GM21381 (cell line): ENCODE results near the gene P2RX5.
"Not testable (repeated sequence)": the region's sequence is repeated elsewhere in the genome, so short reads cannot be mapped to it uniquely, and the experiment has no call there.

Experiments
- ATAC-seq: cut with Tn5 transposase; IDR thresholded peaks from one replicate; pipeline ENCODE4 v1.9.1; 2021; ENCODE audit warnings: mild to moderate bottlenecking, moderate library complexity; ENCODE audit not compliant: unreplicated experiment

Gene P2RX5

GRCh38 chr17:3712811-3713463, 17.0 kb upstream of the P2RX5 start:
- no peak for ATAC-seq

DNA sequence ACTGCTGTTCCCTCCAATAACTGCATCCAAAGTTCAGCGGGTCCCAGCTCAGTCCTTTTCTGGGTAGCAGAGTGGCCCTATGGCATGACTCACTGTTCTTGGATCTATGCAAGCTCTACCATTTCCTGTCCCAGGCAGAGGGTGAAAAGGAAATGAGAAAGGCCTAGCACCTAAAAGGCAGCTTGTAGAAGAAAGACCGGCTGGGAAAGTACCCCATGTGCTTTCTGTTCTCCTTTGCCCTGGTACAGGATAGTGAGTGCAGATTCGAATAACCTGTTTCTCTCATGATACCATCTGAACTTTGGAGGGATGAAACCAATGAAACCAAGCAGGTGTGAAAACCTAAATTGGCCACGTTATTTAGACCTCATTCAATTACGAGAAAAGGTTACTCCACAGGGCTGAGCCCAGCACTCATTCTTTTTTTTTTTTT, 15.0 kb upstream of the P2RX5 start:
- peak; percentile 88 for ATAC-seq

DNA sequence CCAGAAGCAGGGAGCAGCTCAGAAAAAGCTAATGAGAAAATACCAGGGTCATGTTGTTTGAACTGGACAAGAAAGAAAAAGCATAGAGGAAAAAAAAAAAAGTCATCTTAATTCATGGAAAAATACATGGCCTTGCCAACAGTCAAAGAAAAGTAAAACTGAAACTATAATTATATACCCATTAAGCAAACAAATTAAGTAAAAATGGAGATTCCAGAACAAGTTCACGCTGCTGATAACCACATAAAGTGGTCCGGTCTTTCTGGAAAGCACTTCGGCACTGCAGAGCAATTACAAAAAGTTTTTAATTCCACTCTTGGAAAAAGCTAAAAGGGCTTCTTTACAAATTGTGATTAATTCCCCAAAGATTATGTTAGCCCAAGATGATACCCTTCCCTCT, 12.4 kb upstream of the P2RX5 start:
- no peak for ATAC-seq

- ATAC-seq, result not testable (repeated sequence)
Observed at GRCh38 chr17:3705718-3705984, 9.7 kb upstream of the P2RX5 start.

DNA sequence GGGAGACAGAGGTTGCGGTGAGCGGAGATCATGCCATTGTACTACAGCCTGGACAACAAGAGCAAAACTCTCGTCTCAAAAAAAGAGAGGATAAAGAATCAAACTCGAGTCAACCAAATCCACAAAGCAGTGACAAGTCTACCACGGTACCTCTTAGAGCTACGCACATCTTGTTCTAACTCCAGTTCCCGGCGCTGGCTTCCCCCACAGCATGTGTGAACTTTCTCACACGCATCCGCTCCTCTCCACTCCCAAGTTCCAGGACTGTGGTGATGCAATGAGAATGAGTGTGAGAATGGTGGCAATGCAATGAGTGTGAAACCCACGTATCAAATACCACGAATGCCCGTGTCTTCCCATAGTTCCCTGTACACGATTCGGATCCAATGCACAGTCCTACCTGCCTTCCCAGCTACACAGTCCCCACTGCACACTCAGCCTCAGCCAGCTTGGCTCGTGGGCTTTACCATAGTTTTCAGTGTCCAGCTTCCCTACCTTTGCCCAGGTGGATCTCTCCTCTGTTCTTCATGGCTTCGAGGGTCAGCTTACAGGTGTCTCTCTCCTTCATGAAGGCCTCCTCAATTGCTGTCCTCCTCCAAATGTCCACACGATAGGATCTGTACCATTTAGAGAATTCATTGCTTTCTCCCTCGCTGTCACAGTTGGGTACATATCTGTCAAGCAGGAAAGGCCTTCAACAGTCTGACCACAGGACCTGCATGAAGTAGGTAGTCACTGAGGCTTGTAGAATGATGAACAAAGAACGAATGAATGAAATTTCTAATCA, 9.2 kb upstream of the P2RX5 start:
- ATAC-seq, result no peak

- not testable (repeated sequence) for ATAC-seq
Observed at GRCh38 chr17:3702041-3702539, 6.1 kb upstream of the P2RX5 start.

DNA sequence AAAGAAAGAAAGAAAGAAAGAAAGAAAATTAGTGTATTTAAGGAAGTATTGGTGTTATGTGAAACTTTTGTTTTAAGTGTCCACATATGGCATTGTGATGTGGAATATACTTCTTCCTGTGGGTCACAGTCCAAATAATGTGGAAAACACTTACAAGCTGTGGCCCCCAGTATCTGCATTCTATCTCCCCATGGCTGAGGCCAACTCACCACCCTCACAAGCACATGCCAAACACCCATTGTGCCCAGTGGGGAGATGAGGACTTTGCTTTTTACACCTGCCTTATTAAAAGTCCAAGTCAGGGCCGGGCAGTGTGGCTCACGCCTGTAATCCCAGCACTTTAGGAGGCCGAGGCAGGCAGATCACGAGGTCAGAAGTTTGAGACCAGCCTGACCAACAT, 4.0 kb upstream of the P2RX5 start:
- ATAC-seq, result no peak

DNA sequence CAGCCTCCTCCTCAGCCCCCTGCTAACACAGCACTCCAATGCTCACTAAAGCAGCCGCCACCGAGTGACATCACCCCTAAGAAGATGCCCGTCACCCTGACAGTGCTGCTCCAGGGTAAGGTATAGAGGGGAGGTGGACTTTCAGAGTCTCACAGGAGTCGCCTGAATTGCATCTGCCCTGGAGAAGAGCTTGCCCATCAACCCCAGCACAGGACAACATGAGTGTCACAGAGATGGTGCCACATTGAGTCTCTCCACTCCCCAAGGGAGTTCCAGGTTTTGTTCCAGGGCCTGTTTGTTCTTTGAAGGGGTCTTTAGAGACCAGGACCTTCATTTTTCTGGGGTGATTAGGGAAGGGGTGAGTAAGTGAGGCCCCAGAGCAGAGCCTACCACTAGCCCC, 2.2 kb upstream of the P2RX5 start:
- no peak for ATAC-seq

DNA sequence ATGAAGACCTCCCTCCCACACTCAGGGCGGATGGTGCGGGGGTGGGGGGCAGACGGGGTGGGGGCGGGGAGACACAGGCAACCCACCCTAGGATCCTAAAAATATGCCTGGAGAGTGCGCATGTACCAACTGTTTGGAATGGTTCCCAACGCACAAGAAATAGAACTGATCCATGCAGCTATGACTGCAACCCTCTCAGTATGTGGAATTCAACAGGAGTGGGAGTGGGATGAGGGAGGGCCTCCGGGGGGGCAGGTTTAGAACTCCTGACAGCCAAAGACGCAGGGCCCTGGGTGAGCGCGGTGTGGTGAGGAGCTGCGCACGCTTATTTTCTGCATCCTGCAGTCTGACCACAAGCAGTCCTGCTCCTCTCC, 1.1 kb upstream of the P2RX5 start:
- ATAC-seq, result no peak

GRCh38 chr17:3695129-3695722, 729 bp downstream of the P2RX5 start:
- no peak for ATAC-seq

DNA sequence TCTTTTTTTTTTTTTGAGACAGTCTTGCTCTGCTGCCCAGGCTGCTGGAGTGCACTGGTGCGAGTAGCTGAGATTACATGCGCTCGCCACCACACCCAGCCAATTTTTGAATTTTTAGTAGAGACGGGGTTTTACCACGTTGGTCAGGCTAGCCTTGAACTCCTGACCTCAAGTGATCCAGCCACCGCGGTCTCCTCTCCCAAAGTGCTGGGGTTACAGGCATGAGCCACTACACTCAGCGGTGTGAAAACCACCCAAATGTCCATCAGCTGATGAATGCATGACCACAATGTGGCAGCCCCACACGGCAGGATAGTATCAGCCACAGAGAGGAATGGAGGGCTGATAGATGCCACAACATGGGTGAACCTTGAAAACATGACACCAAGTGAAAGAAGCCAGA, 2.1 kb downstream of the P2RX5 start:
- ATAC-seq, result no peak

- ATAC-seq, result no peak
Observed at GRCh38 chr17:3693141-3693540, 2.8 kb downstream of the P2RX5 start.

DNA sequence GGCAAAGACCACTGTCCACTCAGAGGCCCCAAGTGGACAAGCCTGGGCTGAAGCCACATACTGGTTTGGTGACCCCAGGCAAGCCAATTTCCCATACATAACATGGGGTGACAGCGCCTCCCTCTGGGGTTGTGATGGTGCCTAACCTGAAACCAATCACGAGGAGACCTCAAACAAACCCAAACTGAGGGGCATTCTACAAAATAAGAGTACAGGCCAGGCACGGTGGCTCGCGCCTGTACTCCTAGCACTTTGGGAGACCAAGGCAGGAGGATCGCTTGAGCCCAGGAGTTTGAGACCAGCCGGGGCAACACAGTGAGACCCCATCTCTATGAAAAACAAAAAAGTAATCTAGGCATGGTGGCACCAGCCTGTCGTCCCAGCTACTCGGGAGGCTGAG, 3.6 kb downstream of the P2RX5 start:
- no peak for ATAC-seq

- ATAC-seq, result no peak
Observed at GRCh38 chr17:3691617-3692067, 4.3 kb downstream of the P2RX5 start.

DNA sequence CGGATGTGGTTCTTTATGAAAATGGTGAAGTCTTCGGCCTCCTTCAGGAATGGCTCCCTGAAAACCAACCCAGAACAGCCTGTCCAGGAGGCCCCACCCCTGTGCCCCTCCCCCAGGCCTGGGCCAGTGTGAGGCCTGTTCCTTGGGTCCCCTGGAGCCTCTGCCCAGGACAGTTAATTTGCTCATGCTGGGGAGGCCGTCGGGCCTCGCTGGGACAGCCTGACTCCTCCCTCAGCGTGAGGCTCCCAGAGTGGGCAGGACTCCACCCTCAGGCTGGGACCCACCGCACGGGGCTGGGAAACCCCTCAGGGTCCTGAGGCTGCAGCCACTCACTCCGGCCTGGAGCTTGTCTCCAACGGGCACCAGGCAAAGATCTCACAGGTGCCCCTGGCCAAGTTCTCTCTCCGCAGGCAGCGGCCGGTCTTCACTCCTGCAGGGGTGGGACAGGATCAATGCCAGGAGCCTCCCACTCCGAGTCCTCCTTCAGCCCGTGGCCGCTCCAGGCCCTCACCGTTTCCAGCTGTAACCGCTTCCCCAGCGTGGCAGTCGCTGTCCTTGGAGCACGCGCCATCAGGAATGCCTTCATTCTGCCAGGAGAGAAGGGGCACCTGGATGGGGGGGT, 5.8 kb downstream of the P2RX5 start:
- no peak for ATAC-seq

- no peak for ATAC-seq
Observed at GRCh38 chr17:3689262-3690093, 6.5 kb downstream of the P2RX5 start.

DNA sequence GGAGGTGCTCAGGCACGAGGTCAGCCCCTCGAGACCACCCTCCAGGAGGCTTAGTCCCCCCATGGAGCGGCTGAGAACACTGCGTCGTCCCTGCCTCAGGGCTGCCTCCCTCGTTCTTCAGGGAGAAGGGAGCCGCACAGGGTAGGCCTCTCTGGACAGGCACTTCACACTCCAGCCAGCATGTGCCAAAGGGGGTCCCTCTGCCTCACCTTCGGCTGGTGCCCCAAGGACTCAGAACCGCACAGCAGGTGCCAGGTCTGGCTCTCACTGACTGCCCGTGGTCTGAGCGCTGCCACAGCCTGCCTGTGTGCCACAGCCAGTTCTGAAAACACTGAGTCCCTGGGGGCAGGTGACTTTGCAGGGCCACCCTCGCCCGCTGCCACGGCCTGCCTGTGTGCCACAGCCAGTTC, 7.1 kb downstream of the P2RX5 start:
- ATAC-seq, result no peak

GRCh38 chr17:3688027-3688553, 7.9 kb downstream of the P2RX5 start:
- no peak for ATAC-seq

- ATAC-seq, result no peak
Observed at GRCh38 chr17:3685174-3685573, 10.8 kb downstream of the P2RX5 start.

DNA sequence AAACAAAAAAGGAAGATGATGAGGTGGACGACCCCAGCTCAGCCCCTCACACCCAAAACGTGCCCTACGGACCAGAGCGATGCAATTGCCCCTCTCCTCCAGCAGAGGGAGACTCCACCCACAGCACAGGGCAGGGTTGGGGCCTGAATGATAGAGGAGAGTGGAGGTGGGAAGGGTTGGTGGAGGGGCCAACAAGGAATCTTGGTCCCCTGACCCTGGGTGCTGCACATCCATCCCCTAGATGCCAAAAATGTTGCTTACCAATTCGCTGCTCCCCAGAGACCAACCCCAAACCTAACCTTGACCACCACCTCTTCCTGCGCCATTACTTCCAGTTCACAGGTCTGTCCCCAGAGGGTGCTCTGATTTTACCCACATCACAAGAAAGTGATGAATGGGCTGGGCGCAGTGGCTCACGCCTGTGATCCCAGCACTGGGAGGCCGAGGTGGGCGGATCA, 12.9 kb downstream of the P2RX5 start:
- no peak for ATAC-seq
